ACHN (cell line): ENCODE measurements around the gene SH3RF3.

ENCODE experiments used
- DNase-seq: peaks from one replicate; pipeline ENCODE4 v3.0.0-alpha.2; 2015
- in situ Hi-C: cut with HindIII; loops from 2 replicates; pipeline ENCODE4 v1.10.0; 2017; ENCODE audit warnings: low sequenced_read_pairs, low pct_ligation_motif_present, low pct_unique_long_range_greater_than_20kb

The SH3RF3 gene

GRCh38 chr2:109205447-109205846 is 76.4 kb downstream of the SH3RF3 start:
- in situ Hi-C loops: no loop called here
- no peak for DNase-seq

DNA sequence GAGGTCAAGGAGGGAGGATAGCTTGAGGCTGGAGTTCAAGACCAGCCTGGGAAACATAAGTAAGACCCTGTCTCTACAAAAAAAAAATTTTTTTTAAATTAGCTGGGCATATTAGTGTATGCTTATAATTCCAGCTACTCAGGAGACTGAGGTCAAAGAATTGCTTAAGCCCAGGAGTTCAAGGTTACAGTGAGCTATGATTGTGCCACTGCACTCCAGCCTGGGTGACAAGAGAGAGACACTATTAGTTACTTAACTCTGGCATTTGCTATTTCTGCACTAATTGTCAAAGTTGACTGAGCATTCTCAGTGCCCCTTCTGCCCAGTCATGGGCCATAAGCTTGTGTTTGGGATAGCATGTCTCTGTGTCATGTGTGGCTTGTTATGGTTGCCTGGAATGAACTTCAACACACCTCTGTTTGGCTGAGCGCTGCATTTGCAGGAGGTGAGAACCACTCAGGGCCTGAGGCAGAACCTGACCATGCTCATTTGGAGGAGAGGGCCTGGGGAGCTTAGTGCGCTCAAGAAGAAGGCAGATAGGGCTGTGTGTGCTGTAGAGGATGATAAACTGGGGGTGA is 77.7 kb downstream of the SH3RF3 start:
- DNase-seq: no peak
- in situ Hi-C loops: no loop called here

- no peak for DNase-seq
- in situ Hi-C loops: no loop called here
Measured at GRCh38 chr2:109207176-109207575, 78.2 kb downstream of the SH3RF3 start.

- DNase-seq: peak; percentile 18
- in situ Hi-C loops: no loop called here
Measured at GRCh38 chr2:109208071-109208950, 79.3 kb downstream of the SH3RF3 start.

GRCh38 chr2:109208951-109209335 is 79.9 kb downstream of the SH3RF3 start:
- in situ Hi-C loops: no loop called here

DNA sequence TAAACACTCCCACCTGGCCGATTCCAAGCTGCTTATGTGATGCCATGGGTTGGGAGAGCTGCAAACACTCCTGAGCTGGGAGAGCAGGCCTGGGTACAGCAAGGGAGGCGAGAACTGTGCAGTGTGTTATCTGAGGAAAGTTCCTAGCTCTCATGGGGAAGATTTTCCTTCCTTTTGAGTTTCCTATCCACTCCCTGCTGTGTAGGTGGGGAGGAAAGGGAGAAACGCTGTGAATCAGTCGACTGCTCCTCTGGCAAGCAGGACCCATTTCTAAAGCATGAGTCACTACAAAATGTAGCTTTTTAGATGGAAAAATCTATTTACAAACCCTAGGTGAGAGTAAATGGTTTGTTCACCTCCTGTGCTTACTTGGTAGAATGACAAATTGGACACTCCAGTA is 80.4 kb downstream of the SH3RF3 start:
- in situ Hi-C loops: no loop called here
- DNase-seq: peak; percentile 64

More at GRCh38 chr2:109208951-109209335, 79.9 kb downstream of the SH3RF3 start:
- DNase-seq: no peak

GRCh38 chr2:109209941-109210340 is 80.9 kb downstream of the SH3RF3 start:
- no peak for DNase-seq
- in situ Hi-C loops: no loop called here

DNA sequence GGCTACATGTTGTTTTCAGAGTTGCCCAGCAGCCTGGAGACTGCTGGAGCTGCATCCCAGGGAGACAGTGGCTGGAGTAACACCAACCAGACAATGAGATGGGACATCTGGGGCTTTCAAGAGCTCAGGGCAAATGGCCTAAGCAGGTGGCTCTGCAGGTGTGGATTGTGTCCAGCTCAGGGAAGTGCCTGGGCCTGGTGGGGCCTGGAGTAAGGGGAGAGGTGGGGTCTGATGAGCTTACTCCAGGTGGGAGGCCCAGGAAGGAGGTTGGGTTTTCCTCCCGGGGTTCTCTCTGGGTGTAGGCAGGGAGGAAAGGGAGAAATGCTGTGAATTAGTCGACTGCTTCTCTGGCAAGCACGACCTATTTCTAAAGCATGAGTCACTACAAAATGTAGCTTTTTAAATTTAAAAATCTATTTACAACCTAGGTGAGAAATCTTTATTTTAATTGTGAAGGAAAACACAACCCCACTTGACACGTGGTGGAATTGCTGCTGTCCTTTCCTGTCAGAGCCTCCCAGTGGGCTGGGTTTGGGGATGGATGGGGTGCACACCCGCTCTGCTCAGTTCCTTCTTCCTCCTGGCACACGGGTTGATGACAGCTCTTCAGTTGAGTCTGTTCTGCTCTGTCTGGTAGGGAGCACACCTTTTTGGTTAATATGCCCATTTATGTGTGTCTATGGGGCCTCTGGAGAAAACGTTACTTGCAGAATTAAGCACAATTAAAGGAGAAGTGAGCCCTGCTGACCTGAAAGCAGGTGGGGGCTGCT is 81.6 kb downstream of the SH3RF3 start:
- DNase-seq: no peak
- in situ Hi-C loops: no loop called here

DNA sequence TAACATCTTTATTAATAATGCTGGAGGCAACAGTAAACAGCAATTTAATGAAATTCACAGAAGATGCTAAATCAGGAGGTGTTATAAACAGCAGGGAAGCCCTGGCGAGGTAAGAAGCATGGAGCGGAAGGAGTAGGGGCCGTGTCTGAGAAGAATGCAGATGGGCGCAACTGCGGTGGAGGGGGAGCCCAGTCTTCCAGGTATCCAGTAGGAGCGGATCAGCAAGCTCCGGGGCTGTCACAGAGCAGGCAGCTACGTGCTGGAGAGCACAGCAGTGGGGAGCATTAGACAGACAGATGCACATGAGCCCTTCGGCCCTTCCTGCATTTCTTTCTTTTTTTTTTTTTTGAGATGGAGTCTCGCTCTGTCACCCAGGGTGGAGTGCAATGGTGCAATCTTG is 82.3 kb downstream of the SH3RF3 start:
- no peak for DNase-seq
- in situ Hi-C loops: no loop called here

DNA sequence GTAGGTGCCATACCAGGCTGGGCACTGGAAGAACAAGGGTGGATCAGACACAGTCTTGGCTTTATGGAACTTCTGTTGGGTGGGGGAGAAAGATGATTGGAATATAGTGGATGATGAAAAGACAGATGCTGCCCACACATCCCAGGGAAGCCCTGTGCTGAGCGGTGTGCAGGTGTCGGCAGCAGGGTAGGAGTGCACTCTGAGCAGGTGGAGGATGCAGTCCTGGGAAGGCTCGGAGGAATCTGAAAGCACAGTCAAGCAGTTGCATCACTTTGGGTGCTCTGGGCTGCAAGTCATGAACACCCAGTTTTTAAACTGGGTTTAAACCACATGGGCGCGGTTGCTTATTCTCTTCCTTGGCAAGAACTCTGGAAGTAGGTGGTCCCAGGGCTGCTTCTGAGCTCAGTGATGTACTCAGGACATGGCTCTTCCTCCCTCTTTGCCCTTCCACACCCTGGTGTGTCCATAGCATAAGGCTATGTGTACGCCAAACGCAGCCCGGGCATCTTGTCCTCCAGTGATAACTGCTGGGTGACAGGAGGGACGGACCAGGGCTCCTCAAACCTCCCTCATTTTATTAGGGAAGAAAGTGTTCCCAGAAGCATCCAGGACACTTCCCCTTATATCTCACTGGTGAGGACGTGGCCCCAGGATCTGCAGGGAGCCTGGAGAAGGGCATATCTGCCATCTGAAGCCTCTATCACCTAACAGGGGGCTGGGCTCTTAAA is 84.0 kb downstream of the SH3RF3 start:
- DNase-seq: no peak
- in situ Hi-C loops: no loop called here

GRCh38 chr2:109213646-109214433 is 84.8 kb downstream of the SH3RF3 start:
- no peak for DNase-seq

DNA sequence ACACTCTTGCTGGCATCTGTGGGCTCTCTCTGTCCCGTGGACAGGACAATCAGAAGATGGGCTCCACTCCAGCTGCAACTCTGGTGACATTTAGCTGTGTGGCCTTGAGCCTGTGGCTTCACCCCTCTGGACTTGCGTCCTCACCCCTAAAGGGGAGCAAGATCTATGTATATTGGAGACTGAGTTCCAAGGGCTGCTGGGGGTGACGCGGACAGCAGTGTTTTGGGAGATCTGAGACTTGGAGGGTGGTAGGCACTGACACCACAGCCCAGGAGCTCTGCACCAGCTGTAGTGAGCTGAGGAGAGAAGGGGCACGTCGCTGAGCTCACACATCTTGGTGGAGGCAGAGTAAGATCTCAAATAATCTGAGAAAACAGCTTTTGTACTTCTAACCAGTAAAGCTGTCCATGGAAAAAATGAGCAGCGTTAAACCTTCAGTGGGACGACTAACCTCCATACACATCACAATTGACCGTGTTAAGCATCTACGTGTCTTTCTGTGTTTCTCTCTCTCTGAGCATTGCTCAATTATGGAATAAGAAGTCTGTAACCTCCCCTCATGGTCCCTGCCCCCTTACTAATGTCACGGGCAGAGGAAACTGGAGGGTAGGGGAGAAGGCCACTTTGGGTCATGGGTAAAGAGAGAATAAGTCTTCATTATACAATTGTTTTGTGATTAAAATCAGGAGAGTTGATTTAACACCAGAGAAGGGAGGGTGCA is 85.8 kb downstream of the SH3RF3 start:
- in situ Hi-C loops: no loop called here
- DNase-seq: no peak

More at GRCh38 chr2:109213646-109214433, 84.8 kb downstream of the SH3RF3 start:
- in situ Hi-C loops: no loop called here

DNA sequence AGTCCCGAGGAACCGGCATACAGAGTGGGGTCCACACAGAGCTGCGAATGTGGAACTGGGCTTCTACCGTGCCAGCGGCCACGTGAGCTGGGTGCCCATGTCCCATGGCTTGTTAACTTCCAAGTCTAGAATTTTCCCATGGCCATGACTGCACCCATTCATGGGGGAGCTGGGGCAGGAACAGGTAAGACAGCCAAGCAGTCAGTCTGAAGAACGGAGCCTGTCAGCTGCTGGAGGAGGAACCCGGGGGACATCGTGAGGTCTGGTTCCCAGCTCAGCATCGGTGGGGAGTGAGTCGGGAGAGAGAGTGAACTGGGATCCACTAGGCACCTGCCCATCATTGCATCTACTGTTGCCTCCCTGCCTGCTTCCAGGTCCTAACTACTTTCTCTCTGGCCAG is 86.9 kb downstream of the SH3RF3 start:
- DNase-seq: no peak
- in situ Hi-C loops: no loop called here

GRCh38 chr2:109216332-109216731 is 87.3 kb downstream of the SH3RF3 start:
- no peak for DNase-seq
- in situ Hi-C loops: no loop called here

DNA sequence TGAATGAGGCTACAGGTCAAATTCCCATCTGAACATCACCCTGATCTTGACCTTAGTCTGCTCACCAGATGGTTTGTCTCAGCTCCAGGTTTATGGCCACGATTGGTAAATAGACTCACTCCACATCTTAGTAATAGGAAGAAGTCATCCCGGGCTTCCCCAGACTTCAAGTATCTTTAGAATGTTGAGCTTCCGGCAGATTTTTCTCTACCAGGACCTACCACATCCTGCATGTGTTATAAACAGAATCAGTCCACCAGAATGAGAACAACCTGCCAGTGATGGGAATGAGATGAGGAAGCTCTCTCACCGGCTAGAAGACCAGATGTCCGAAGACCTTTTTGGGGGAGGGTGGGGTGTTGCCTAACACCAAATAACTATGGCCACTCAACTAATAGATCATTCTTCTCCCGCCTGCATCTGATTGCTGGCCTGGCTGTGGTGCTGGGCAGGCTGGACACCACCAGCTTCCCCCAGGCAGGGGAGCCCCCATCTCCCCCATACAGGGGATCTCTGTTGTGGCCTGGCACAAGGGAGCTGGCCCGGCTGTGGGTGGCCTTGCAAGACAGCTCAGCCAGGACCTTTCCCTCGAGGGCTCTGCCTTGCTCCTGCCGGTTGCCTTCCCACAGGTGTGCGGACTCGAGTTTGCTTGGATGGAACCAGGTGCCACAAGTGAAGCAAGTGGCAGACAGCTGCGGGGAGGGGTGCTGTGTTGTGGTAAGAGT is 88.5 kb downstream of the SH3RF3 start:
- DNase-seq: no peak

DNA sequence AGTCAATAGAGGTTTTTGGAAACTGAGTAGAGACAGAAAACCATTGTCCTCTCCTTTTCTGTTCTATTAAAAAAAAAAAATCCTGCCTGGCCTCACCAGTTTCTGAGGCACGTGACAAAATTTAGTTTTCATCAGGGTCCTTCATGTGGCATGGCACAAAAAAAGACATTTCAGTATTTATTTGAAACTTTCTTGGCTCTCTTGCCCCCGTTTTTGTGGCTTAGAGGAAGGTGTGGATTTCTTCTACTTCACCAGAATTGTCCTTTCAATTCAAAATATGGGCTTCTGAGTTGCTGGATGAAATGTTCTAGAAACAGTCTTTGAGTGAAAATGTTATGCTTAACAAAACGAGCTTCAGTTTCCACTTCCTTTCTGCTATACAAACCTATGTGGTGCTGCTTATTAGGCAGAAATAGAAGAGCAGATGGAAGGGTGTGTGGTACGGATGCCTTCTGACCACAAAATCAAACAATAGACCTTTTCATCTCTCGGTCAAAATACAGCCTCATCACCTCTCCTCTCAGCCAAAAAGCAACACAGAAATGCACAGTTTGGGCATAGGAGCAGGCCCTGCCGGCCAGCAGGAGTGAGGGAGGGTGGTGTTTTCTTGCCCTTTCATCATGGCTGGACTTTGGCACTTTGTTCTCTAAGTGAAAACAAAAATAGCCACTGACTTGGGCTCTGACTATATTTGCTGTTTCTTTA is 89.2 kb downstream of the SH3RF3 start:
- in situ Hi-C loops: no loop called here
- no peak for DNase-seq

More for the DNA sequence above, 88.5 kb downstream of the SH3RF3 start:
- in situ Hi-C loops: no loop called here
